ENCODE results near the gene ALDH16A1.
A peak's percentile ranks its signal among the peaks of the same experiment; 100 is the strongest.

The ALDH16A1 gene

DNA sequence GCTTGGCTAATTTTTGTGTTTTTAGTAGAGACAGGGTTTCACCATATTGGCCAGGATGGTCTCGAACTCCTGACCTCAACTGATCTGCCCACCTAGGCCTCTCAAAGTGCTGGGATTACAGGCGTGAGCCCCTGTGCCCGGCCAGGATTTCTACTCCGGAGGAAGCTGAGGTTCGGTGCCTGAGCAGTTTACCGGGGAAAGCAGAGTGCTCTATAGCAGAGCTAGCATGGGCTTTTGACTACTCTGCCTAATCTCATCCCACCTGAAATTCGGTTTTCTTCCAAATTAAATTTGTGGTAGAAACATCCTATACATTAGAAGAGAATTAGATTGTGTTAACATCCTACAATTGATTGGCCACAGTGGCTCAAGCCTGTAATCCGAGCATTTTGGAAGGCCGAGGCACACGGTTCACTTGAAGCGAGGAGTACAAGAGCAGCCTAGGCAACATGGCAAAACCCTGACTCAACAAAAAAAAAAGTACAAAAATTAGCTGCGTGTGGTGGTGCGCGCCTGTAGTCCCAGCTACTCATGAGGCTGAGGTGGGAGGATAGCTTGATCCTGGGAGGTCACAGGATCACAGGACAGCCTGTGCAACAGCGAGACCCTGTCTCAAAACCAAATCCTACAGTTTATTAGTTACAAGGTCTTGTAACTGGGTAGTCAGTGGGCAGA lies 36.0 kb downstream of the ALDH16A1 start:
- no peak for DNase-seq (ENCODE audit: low read depth)

DNA sequence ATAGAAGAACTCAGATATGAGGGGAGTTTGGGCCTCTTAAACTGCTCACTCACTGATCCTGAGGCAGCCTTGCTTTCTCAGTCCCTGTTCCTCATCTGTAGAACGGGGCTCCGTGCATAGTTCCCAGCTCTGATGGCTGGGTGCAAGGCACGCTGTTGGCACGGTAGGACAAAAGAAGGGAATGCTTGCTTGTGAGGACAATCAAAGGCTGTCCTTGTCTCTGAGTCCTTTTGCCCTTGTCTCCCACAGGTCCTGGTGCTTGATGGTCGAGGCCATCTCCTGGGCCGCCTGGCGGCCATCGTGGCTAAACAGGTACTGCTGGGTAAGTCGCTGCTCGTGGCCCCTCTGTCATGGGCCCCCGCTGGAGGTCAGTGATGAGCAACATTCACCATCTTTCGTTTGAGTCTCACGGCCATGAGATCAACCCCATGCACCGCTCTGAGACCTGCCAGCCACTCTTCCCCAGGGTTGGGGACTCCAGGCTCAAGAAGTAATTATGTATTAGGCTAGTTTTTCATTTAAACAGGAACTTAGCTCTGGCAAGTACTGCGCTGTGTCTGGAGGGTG lies 36.7 kb downstream of the ALDH16A1 start:
- DNase-seq (ENCODE audit: low read depth): no peak

DNA sequence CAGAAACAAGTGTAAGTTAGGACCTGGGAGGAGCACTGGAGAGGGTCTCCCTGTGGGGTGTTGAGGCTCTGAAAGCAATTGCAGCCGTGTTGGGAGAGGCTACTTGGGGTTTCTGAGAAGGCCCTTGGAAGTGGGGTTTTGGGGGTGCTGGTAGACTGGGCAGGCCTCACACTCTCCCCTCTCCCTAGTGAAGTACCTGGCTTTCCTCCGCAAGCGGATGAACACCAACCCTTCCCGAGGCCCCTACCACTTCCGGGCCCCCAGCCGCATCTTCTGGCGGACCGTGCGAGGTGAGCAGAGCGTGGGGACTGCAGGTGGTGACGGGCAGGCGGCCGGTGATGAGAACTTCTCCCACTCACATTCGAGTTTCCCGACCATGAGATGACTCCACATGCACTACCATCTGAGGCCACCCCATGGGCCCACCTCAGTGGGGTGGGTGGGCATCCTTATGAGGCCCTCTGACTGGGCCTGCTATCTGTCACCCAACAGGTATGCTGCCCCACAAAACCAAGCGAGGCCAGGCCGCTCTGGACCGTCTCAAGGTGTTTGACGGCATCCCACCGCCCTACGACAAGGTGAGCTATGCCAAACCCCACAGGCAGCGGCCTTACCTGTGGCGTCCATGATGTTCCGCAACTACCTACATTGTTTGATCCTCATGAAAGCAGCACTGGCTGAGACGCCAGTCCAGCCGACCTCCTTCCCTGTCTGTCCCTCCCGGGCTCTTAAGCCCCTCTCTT lies 37.4 kb downstream of the ALDH16A1 start:
- no peak for DNase-seq (ENCODE audit: low read depth)

DNA sequence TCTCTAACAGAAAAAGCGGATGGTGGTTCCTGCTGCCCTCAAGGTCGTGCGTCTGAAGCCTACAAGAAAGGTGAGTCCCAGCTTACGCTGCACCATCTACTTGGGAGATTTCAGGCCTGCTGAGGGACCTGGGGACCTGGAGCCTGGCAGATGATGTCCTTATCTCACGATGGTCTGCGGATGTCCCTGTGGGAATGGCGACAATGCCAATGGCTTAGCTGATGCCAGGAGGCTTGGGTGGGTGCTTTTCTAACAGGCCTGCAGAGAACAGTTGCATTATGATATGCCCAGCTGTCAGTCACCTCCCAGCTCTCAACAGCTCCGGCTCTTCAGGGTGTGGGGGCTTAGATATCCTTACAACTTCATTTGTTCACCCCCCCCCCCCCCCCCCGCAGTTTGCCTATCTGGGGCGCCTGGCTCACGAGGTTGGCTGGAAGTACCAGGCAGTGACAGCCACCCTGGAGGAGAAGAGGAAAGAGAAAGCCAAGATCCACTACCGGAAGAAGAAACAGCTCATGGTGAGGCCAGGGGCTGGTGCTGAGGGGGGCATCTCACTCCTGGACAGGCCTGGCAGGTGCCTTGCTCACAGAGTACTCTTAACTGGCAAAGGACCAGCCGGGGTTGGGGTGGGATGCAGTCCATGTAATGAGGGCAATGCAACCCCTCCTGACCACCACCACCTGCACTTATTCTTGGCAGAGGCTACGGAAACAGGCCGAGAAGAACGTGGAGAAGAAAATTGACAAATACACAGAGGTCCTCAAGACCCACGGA lies 38.2 kb downstream of the ALDH16A1 start:
- DNase-seq (ENCODE audit: low read depth): no peak

GRCh38 chr19:49491804-49492572 lies 39.0 kb downstream of the ALDH16A1 start:
- DNase-seq (ENCODE audit: low read depth): no peak

- DNase-seq (ENCODE audit: low read depth): no peak
Measured at GRCh38 chr19:49492573-49493405, 39.8 kb downstream of the ALDH16A1 start.

DNA sequence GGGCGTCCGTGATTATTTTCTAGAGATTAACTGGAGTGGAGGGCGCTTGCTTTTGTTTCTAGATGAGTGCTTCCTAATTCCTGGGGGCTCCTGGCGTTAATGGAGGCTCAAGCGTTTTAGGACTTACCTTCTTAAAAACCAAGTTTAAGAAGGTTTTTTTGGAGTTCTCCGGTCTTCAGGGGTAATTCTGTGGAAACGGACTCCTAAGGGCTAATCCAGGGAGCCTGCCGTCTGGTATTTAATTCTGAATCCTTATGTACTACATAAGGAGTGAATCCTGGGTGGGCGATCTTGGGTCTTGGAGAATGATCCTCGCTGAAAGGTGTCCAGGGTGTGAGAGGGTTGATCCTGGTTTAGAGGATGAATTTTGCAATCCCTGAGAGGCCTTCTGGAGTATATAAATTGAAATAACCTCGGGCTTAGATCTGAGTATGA lies 43.6 kb downstream of the ALDH16A1 start:
- DNase-seq (ENCODE audit: low read depth): no peak

- peak; percentile 71 for DNase-seq (ENCODE audit: low read depth)
Measured at GRCh38 chr19:49497047-49497788, 44.2 kb downstream of the ALDH16A1 start.

GRCh38 chr19:49497789-49498103 lies 44.7 kb downstream of the ALDH16A1 start:
- DNase-seq (ENCODE audit: low read depth): no peak

DNA sequence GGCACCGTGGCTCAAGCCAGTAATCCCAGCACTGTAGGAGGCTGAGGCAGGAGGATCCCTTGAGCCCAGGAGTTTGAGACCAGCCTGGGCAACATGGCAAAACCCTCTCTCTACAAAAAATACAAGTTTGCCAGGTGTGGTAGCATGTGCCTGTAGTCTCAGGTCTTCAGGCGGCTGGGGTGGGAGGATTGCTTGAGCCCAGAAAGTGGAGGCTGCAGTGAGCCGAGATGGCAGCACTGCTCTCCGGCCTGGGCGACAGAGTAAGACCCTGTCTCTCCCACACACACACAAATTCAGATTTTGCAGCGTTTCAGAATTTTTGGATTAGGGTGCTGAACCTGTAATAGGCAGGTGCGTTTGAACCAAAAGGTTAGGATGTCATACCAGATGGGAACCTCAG lies 45.5 kb downstream of the ALDH16A1 start:
- no peak for DNase-seq (ENCODE audit: low read depth)

DNA sequence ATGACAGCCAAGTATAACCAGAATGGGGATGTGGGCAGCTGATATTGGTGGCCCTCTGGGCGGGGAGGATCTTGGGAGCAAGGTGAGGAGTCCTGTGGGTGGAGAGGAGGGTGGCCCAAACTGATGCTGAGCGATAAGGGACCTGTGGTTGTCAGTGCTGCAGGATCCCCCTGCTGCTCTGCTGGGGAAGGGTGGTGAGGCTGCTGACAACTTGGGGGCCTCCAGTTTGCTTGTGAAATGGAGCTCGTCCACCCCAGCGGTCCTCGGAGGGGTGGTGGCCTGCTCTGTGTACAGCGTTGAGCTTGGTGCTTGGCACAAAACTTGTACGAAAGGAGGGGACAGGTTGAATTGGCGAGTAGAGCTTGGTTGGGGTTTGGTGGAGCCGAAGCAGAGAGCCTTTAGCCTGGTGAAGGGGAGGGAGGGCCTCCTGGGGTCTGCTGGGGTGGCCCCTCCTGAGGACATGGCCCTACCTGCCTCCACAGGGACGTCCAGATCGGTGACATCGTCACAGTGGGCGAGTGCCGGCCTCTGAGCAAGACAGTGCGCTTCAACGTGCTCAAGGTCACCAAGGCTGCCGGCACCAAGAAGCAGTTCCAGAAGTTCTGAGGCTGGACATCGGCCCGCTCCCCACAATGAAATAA lies 46.1 kb downstream of the ALDH16A1 start:
- DNase-seq (ENCODE audit: low read depth): no peak

GRCh38 chr19:49502866-49503581 lies 50.0 kb downstream of the ALDH16A1 start:
- peak; percentile 80 for DNase-seq (ENCODE audit: low read depth)

- no peak for DNase-seq (ENCODE audit: low read depth)
Measured at GRCh38 chr19:49503582-49503962, 50.5 kb downstream of the ALDH16A1 start.

DNA sequence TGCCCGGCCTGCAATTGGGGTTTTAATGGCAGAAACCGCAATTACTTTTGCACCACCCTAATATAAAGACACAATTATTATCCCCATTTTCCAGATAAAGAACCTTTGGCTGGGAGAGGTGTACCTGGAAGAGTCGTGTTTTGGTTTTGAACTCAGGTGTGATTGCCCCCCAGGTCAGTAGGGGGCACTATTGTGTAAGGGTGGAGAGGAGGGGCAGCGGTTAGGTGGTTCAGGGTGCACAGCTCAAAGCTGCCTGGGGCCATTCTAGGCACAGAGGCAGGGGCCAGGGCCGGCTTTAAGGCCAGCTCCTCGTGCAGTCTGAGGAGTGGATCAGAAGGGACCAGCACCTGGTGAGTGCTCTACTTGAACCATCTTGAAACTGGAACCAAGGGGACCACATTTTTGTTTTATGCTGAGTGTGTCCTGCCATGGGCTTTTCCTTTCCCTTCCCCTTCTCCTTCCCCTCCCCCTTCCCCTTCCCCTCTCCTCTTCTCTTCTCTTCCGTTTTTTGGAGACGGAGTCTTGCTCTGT lies 53.6 kb downstream of the ALDH16A1 start:
- DNase-seq (ENCODE audit: low read depth): peak; percentile 61

GRCh38 chr19:49507803-49508494 lies 54.9 kb downstream of the ALDH16A1 start:
- DNase-seq (ENCODE audit: low read depth): no peak

DNA sequence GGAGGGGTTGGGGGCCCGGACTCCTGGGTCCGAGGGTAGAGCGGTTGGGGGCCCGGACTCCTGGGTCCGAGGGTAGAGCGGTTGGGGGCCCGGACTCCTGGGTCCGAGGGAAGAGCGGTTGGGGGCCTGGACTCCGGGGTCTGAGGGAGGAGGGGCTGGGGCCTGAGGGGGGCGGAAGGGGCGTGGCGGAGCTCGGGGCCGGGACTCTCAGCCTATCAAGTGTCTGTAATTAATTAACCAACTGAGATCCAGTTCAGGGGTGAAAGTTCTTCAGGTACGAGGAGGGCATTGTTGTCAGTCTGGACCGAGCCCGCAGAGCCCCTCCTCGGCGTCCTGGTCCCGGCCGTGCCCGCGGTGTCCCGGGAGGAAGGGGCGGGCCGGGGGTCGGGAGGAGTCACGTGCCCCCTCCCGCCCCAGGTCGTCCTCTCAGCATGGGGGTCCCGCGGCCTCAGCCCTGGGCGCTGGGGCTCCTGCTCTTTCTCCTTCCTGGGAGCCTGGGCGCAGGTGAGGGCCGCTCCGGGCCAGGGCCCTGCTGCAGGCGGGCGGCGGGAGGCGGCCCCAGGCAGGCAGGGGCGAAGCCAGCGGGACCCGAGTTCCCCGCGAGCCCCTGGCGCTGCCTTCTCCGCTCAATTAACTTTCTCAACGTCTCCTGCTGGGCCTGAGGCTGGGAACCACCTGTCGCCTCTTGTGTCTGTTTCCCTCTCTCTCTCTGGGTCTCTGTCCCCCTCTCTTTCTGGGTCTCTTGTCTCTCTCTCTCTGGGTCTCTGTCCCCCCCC lies 60.1 kb downstream of the ALDH16A1 start:
- peak; percentile 41 for DNase-seq (ENCODE audit: low read depth)

DNA sequence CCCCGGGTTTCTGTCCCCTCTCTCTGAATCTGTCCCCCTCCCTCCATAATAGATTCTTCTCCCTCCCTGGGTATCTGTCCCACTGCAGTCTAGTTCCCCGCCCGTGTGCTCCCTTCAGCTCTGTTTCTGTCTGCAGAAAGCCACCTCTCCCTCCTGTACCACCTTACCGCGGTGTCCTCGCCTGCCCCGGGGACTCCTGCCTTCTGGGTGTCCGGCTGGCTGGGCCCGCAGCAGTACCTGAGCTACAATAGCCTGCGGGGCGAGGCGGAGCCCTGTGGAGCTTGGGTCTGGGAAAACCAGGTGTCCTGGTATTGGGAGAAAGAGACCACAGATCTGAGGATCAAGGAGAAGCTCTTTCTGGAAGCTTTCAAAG lies 60.7 kb downstream of the ALDH16A1 start:
- DNase-seq (ENCODE audit: low read depth): no peak

DNA sequence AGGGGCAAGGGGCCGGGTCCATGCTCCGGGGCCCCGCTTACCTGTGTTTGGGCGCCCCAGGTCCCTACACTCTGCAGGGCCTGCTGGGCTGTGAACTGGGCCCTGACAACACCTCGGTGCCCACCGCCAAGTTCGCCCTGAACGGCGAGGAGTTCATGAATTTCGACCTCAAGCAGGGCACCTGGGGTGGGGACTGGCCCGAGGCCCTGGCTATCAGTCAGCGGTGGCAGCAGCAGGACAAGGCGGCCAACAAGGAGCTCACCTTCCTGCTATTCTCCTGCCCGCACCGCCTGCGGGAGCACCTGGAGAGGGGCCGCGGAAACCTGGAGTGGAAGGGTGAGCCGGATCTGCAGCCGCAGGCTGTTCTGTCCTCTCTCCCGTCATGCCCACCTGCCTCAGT lies 61.1 kb downstream of the ALDH16A1 start:
- no peak for DNase-seq (ENCODE audit: low read depth)

All from EH (cell line).